ENCODE results near the gene PCBP2.

DNA sequence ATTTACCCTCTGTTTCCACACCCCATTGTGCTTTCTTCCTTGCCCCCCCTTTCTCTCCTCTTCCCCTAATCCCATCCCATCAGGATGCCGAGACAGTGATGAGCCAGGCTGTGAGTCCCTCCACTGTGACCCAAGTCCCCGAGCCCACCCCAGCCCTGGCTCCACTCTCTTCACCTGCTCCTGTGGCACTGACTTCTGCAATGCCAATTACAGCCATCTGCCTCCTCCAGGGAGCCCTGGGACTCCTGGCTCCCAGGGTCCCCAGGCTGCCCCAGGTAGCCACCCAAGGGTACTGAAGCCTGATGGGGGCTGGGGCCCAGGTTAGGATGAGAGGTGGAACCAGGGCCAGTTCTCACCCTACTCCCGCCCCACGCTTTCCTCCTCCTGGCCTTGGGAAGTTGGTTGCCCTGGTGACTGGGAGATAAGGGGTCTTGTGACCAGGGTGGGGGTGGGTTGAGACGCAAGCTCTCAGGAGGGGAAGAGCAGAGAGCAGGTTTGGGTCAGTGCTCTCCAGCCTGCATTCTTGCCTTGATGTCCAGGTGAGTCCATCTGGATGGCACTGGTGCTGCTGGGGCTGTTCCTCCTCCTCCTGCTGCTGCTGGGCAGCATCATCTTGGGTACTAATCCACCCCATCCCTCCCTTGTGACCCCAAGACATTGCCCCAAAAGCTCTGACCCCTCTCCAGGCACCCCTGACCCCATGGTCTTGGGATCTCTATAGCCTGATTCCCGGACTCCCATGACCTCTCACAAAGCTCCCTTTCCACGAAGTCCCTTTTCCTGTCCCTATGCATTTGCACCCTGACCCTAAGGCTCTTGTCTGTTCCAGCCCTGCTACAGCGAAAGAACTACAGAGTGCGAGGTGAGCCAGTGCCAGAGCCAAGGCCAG is 27.0 kb upstream of the PCBP2 start:
- TF ChIP-seq, protein P1, sequence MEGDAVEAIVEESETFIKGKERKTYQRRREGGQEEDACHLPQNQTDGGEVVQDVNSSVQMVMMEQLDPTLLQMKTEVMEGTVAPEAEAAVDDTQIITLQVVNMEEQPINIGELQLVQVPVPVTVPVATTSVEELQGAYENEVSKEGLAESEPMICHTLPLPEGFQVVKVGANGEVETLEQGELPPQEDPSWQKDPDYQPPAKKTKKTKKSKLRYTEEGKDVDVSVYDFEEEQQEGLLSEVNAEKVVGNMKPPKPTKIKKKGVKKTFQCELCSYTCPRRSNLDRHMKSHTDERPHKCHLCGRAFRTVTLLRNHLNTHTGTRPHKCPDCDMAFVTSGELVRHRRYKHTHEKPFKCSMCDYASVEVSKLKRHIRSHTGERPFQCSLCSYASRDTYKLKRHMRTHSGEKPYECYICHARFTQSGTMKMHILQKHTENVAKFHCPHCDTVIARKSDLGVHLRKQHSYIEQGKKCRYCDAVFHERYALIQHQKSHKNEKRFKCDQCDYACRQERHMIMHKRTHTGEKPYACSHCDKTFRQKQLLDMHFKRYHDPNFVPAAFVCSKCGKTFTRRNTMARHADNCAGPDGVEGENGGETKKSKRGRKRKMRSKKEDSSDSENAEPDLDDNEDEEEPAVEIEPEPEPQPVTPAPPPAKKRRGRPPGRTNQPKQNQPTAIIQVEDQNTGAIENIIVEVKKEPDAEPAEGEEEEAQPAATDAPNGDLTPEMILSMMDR (IDR thresholded peaks at IDR 0.05): no peak
- no peak for TF ChIP-seq POLR2A (IDR thresholded peaks at IDR 0.05)

Data from right lobe of liver (tissue), 4 donors.